ENCODE results near the gene SLC2A13.
"Not testable (repeated sequence)": the region's sequence is repeated elsewhere in the genome, so short reads cannot be mapped to it uniquely, and the experiment has no call there.

Gene SLC2A13

DNA sequence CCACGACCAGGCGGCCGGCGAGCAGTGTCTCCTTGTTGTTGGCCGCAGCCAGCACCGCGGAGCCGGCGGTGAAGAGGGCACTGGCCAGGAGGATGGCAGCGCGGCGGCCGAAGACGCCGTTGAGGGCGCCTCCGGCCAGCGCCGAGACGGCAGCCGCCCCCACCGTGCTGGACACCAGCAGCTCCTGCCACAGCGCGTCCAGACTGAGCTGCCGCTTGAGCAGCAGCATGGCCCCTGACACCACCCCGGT, 691 bp downstream of the SLC2A13 start:
- no peak for DNase-seq (ENCODE audit: low read depth in 2 of 2)

DNA sequence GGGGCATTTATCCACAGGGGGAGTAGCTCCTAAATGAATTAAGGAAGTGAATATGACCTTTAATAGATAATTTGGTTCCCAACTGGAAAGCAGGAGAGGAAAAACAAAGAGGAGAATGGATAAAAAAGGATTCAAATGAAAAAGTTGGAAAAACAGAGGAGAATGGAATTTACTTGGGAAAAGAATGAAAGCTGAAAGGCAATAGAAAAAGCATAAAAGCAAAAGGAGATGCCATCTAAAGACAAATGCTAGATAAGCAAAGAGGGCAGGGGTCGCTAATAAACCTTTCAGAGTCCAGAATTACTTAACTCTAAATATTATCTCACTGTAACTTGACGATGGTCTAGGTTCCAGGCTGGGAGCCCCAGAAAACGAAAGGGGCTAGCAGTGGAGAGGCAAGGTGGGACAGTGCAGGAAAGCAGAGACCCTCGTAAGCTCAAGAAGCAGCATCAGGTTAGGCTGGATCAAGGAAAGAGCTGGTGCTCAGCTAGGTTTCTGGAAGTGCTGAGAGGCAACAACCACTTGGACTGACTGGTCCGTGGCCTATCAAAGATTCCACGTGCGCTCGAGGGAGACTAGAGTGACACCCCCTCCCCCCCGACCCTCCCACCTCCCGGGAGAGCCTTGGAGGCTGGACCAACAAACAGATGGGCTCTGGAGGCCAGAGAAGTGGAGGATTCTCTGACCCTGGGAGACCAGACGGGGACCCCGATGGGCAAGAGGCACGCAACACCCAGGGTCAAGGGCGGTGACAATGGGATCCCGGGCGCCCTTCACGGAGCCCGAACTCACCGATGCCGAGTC, 1.2 kb downstream of the SLC2A13 start:
- peak in 1 of 2 donors; percentile 2 for DNase-seq (ENCODE audit: low read depth in 2 of 2)

DNA sequence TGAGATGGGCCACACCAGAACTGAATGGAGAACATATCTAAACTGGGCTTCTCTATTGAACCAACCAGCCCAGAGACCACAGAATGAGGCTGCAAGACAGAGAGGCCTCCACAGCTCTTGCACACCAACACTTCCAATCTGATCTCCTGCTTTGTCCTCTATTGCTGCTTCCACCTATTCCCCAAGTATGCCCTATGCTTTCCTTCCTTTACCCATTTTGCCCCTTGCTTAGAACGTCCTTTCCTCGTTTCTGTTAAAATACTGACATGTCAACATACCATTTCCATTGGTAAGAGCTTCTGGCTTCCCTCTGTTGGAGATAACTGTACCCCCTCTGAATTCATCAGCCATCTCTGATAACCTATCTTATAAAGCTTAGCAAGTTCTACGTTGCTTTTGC, 2.8 kb downstream of the SLC2A13 start:
- DNase-seq (ENCODE audit: low read depth in 2 of 2): no peak

DNA sequence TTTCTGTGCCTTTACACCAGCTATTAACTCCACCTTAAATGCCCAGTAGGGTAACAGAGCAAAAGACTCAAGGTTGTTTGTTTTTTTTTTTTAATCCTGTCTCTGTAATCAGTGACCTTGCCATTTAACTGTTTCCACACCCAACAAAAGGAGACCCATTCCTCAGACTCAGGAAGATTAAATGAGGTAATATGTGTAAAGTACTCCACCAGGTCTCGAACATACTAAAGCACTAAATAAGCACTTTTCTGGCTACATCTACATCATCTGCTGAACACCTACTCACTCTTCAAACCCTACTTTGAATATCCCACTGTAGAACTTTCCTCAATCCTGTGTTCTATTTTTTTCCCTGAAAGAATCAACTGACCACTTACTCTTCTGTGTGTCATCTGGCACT, 4.1 kb downstream of the SLC2A13 start:
- no peak for DNase-seq (ENCODE audit: low read depth in 2 of 2)

DNA sequence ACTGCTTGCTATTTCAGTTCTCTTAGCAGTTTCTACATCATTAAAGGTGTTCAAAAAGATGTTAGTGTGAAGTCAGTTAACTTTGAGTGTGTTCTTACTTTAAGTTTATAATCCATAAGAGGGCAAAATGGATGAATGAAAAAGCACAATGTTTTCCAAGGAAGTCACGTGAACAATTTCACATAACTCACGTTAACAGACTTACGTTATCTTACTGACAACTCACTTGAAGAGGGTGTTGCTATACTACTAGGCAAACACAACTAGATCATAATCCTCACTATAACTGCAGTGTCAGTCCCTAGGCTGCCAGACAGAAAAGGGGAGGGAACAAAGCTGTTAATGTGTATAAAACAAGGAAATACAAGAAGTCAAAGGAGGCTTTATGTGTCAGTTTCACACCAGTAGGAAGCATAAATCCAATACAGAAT, 6.4 kb downstream of the SLC2A13 start:
- DNase-seq (ENCODE audit: low read depth in 2 of 2): no peak

DNA sequence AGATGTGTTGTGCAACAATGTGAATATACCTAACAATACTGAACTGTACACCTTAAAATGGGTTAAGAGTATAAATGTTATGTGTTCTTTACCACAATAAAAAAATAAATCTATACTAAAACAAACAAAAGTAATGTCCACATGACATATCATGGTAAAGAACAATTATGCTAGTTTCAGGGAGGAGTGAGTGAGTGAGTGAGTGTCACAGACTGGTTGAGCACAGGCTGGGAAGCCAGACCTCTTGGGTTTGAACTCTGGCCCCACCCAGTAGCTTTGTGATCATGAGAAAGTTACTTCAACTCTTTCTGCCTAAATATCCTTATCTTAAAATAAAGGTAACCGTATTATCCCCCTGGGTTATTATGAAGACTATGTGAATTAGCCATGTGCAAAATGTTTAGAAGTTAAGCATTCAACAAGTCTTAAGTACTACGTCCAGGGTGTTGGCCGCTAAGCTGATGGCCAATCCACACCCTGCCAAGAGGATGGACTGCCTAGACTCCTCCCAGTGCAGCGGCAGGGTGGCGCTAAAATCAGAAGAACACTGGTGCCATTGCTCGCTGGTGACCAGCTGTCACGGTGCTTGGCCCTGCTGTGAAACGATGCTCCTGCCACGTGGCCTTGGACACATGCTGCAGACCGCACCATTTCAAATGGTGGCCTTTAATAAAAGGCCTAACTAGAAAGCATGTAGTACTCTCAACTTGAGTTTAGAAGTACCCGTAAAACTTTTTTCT, 7.3 kb downstream of the SLC2A13 start:
- DNase-seq (ENCODE audit: low read depth in 2 of 2): no peak

DNA sequence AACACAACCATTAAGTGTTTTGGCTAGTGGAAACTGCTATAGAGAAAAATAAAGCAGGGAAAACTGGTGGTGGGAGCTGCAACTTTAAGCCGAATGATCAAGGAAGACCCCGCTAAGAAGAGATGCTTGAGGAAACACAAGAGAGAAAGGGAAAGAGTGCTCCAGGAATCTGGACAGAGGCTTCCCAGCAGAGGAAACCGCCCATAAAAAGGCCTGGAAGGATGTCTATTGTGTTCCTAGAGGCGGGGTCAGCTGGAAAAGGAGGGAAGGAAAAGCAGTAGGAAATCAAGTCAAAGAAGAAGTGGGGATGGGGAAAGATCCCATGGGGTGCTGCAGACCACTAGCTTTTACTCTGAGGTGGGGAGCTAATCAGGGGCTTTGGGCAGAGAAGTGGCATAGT, 12.4 kb downstream of the SLC2A13 start:
- DNase-seq (ENCODE audit: low read depth in 2 of 2): no peak

DNA sequence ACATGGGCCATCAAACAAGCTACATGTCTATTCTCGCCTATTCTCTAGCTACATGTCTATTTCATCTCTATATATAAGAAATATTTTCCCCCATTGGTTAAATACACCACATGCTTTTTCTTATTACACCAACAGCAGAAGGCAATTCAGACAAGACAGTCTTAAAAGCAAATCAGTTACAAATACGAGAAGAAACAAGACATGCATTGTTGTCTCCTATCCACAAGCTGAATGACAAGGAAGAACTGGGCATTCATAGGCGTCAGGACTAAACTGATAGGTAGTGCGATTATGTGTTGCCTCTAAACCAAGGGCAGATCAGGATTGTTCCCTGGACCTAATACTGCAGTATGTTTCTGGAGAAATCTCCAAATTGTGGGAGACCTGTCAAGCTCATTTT, 19.4 kb downstream of the SLC2A13 start:
- DNase-seq (ENCODE audit: low read depth in 2 of 2): no peak

DNA sequence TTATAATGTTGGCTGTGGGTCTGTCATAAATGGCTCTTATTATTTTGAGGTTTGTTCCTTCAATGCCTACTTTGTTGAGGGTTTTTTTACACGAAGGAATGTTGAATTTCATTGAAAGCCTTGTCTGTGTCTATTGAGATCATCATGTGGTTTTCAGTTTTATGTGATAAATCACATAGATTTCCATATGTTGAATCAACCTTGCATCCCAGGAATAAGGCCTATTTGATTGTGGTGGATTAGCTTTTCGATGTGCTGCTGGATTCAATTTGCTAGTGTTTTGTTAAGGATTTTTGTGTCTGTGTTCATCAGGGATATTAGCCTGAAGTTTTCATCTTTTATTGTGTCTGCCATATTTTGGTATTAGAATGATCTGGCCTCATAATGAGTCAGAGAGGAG, 27.6 kb downstream of the SLC2A13 start:
- no peak for DNase-seq (ENCODE audit: low read depth in 2 of 2)

DNA sequence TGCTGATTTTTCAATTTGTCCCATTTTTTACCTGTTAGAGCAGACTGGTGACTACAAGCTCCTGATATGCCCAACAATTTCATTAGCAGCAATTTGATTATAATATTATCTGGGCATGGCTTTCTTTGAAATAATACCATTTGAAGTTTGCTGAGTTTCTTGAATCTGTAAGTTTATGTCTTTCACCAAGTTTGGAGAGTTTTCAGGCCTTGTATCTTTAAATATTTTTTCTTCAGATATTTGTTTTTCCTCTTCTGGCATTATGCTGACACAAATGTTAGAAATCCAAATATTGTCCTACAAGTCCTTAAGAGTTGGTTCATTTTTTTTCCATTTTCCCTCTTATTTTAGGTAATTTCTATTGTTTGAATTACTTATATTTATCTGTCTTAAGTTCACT, 30.4 kb downstream of the SLC2A13 start:
- DNase-seq (ENCODE audit: low read depth in 2 of 2): no peak

DNA sequence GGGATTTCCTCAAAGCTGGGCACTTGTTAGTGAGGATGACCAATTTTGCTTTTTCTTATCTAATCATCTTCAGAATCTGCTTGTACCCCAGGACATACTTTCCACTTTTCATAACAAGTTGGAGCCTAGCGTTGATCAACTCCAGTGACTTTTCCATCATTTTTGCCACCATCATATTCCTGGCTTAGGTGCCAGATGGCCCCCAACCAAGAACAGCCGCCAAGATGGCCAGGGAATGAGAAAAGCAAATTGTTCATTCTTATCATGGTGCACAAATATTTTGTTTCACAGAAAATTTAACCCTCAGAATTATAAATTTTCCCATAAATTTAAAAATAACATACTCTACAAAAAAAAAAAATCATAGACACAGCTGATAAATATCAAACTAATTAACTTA, 37.5 kb downstream of the SLC2A13 start:
- DNase-seq (ENCODE audit: low read depth in 2 of 2): no peak

DNA sequence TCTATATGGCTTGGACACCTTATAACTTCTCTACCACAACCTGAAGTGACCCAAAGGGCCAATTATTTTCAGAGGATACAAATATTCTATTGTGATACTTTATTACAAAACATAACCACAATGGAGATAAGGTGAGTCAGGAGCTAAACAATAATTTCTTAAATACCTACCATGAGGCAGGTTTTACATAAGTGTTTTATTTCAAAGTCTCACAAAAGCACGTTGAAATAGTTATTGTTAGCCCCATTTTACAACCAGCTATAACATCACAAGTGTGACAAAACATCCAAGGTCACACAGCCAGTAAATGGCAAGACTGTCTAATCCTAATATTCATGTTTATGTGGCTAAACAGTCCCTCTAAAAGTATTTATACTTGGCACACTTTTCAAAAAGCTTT, 40.2 kb downstream of the SLC2A13 start:
- DNase-seq (ENCODE audit: low read depth in 2 of 2): no peak

DNA sequence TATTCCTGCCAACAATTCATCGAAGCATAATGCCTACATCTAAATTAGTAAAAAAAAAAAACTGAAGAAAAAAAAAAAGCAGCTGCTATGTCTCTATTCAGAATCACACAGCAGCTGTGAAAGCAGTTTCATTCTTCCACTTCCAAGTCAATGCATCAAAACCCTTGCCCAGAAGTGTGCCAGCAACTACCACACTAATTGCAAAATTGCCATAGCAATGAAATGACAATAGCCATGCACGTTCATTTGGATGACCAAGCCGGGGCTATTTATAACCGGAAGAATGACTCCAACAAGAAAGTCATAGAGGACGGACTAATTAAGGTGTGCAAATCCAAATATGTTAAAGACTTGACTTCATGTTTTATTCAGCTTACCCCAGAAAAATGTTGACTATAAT, 42.5 kb downstream of the SLC2A13 start:
- no peak for DNase-seq (ENCODE audit: low read depth in 2 of 2)

DNA sequence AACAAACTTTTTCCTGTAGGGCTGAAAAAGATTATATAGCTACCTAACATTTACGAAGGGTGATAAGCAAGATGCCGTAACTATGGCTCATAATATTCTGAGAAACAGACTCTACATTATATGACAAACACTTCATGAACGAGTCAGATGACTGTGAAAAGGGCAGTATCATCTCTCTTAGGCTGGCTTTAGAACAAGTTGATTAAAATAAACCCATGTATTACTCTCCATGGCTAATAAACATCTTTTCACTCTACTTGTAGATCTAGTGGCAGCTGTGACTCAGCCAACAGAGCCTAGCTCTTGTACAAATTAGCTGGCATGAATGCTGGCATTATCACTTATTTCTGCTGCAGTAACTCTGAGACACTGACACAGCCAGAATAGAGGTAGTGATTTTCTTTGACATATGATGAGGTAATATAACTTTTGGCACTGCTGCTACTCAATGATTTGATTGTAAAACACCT, 47.1 kb downstream of the SLC2A13 start:
- DNase-seq (ENCODE audit: low read depth in 2 of 2): no peak

DNA sequence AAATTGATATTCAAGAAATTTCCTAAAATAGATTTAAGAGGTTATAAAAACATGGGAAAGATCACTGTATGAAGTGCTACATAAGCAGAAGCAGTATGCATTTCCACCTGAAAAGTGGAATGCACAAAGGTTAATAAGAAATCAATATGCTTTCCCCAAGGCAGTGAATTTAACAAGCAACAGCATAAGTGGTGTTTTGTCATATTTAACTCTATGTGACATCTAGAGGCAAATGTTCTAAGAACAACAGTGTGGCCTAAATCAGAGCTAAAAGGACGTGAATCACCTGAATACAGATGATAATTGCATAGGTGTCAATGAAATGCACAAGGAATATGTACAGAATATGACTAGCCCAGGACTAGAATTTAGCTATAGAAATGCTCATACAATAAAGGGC, 49.5 kb downstream of the SLC2A13 start:
- no peak for DNase-seq (ENCODE audit: low read depth in 2 of 2)

DNA sequence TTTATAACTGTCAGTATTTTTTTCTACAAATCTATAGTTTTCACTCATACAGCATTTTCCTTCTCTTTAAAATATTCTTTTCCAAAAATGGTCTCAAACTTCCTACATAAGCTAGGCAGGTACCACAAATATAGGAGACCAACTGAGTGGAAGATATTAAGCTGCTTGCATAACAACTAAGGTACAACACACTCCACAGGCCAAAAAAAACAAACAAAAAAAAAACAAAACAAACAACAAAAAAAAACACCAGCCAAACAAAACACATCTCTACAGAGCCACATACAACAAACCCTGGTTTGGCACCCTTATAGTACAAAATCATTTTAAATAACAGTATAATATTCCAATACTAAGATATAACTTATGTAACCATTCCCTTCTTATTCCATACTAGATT, 50.1 kb downstream of the SLC2A13 start:
- no peak for DNase-seq (ENCODE audit: low read depth in 2 of 2)

DNA sequence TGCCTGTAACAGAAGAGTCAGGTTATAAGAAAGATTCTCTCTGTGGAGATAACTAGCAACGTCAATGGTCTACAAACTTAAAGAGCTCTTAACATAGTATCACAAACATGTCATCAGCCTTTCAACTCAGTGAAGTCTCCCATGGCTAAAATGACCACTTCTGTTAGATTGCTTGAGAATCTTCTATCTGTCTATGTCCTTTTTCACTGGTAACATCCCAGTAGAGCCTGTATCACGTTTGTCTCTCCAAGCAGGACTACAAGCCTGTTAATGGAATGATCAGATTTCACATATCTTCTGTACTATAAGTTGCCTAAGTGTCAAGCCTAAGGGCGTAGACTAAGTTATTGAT, 50.7 kb downstream of the SLC2A13 start:
- no peak for DNase-seq (ENCODE audit: low read depth in 2 of 2)

DNA sequence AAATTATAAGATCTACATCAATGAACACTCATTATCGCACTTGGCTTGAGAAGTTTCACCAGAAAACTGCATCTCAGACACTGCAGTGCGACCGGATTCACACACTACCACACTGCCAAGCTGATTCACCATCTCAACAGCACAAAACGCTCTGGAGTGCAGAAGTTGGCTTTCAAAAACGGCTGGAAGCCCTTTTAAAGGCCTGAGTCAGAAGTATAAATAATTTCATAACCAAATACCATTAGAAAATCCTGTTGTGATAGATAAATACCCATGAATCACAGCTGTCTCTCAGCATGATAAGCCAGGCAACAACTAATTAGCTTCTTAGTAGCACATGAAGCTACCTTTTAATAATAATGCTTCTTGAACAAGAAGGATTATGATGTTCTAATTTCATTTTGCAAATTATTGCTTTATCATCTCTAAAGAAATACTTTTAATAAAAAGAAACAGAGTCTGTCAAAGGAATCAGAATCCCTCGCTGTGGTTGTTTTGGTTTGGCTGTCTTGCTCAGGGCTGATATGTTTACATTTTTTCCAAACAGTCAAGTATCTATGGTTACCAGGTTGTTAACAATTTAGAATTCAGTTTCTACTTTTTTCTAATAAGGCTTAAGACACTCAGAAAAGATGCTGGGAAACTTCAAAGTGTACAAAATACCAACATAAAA, 51.2 kb downstream of the SLC2A13 start:
- no peak for DNase-seq (ENCODE audit: low read depth in 2 of 2)

DNA sequence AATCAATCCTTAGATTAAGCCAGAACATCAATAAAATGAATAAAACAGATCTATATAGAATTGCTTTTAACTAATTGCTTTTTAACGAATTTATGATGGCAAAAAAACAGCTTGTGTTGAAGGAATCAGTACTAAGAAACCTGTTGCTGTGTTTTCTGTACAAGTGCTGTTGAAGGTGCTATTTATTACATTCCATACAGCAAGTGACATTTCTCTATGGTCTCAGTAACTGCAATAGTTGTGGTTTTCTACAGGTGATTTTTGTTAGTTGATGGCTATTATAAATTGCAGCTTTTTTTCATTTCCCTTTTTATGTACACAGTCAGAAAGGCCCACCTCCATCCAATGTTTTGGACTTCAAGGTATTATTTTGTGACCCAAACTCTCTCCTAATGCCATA, 56.6 kb downstream of the SLC2A13 start:
- no peak for DNase-seq (ENCODE audit: low read depth in 2 of 2)

DNA sequence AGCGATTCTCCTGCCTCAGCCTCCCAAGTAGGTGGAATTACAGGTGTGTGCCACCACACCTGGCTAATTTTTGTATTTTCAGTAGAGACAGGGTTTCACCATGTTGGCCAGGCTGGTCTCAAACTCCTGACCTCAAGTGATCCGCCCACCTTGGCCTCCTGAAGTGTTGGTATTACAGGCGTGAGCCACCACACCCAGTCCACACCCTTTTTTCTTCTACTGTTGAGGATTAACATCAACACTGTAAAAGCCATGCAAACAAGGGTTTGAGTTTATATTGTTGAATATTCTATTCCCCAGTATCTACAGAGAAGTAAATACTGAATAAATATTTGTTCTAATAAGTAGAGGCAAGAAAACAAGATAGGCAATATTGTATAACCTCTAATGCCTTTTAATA, 58.9 kb downstream of the SLC2A13 start:
- not testable (repeated sequence) for DNase-seq (ENCODE audit: low read depth in 2 of 2)

DNA sequence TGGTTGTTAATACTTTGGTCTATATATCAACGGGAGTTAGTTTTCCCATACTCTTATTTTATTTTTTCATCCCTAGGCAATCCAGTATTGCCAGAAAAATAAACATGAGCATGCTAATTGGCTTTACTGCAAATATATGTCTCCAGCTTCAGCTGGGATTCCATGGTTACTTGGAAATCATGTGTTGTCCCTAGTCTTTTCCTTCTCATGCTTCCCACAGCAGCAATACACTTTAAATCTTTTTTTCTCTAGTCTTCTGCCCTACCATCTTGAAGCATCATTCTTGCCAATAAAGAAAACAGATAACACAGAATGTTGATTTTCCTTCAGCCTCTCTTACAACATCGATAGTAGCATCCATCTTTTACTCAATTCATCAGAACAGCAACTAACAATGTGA, 60.2 kb downstream of the SLC2A13 start:
- no peak for DNase-seq (ENCODE audit: low read depth in 2 of 2)

DNA sequence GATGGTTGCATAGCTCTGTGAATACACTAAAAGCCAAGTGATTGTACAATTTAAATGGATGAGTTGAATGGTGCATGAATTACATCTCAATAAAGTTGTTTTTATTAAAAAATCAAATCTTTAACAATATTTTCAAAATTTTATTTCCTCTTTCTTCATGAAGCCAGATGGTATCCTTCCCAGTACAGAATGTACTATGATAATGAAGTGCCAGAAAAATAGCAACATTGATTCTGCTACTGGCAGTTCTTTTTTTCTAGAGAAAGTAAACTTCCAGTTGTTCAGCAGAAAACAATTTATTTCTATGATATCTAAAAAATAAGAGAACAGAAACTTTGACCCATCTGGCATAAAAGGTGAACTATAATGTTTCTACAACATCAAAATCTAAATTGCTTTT, 61.5 kb downstream of the SLC2A13 start:
- no peak for DNase-seq (ENCODE audit: low read depth in 2 of 2)

DNA sequence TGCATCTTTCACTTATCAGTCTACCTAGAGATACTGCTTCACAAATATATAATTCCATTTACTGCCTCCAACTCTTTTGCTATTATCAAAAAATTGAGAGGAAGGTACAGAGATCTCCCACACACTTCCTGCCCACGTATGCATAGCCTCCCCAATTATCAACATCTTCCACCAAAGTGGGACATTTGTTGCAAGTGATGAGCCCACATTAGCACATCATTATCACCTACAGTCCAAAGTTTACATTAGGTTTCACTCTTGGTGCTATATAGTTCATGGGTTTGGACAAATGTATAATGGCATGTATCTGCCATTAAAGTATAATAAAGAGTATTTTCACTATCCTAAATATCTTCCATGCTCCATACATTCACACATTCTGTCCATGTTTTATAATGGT, 66.3 kb downstream of the SLC2A13 start:
- DNase-seq (ENCODE audit: low read depth in 2 of 2): no peak

Data from stimulated activated CD4-positive, alpha-beta T cell treated with anti-CD3 and anti-CD28 coated beads, Interleukin-4, amount 100 ng/mL, for 48 hours (primary cell).